Trophoblast cell (in vitro differentiated cells and primary cell): Measurements from ENCODE around the gene DCC.

Experiments used
- DNase-seq, 2 donors: peaks; one replicate each; pipeline ENCODE4 v3.0.0-alpha.2; 2016
- H2AFZ ChIP-seq: 2 replicates; pipeline ENCODE4 v1.6.1; 2013; ENCODE audit warnings: low read length, moderate library complexity, mild to moderate bottlenecking; ENCODE audit not compliant: insufficient read depth, poor library complexity
- H2AK5ac ChIP-seq: 2 replicates; pipeline ENCODE4 v1.6.1; 2013; ENCODE audit warnings: mild to moderate bottlenecking, low read length
- H2BK120ac ChIP-seq: 2 replicates; pipeline ENCODE4 v1.6.1; 2013; ENCODE audit warnings: low read length, mild to moderate bottlenecking, moderate library complexity; ENCODE audit not compliant: insufficient read depth, poor library complexity
- H2BK12ac ChIP-seq: 2 replicates; pipeline ENCODE4 v1.6.1; 2013; ENCODE audit warnings: mild to moderate bottlenecking, low read length, moderate library complexity
- H2BK5ac ChIP-seq: 2 replicates; pipeline ENCODE4 v1.6.1; 2013; ENCODE audit warnings: low read length, low read depth, moderate library complexity, mild to moderate bottlenecking; ENCODE audit not compliant: poor library complexity
- H3K14ac ChIP-seq: 2 replicates; pipeline ENCODE4 v1.6.1; 2013; ENCODE audit warnings: mild to moderate bottlenecking, low read length
- H3K18ac ChIP-seq: 2 replicates; pipeline ENCODE4 v1.6.1; 2013; ENCODE audit warnings: mild to moderate bottlenecking, low read length
- H3K23ac ChIP-seq: 2 replicates; pipeline ENCODE4 v1.6.1; 2013; ENCODE audit warnings: low read length
- H3K27ac ChIP-seq: 2 replicates; pipeline ENCODE4 v1.5.1; 2013; ENCODE audit warnings: low read depth, mild to moderate bottlenecking, inconsistent platforms, low read length, moderate library complexity
- H3K27me3 ChIP-seq: 2 replicates; pipeline ENCODE4 v1.6.1; 2013; ENCODE audit warnings: inconsistent platforms, mild to moderate bottlenecking, low read length, moderate library complexity; ENCODE audit not compliant: insufficient read depth
- H3K36me3 ChIP-seq, 2 experiments: 1 replicate in 1 of 2; 2 replicates in 1 of 2; pipeline ENCODE4 v1.6.1; 2013; ENCODE audit warnings: low read length in 2 of 2, mild to moderate bottlenecking in 2 of 2, moderate library complexity in 1 of 2; ENCODE audit not compliant: insufficient read depth in 2 of 2, control insufficient read depth in 1 of 2
- H3K4ac ChIP-seq: 2 replicates; pipeline ENCODE4 v1.6.1; 2013; ENCODE audit warnings: low read depth, mild to moderate bottlenecking, low read length, moderate library complexity
- H3K4me1 ChIP-seq, 2 experiments: 1 replicate in 1 of 2; 2 replicates in 1 of 2; pipeline ENCODE4 v1.6.1; 2013; ENCODE audit warnings: low read length in 2 of 2, mild to moderate bottlenecking in 2 of 2, moderate library complexity in 1 of 2; ENCODE audit not compliant: insufficient read depth in 2 of 2, control insufficient read depth in 1 of 2
- H3K4me2 ChIP-seq: 2 replicates; pipeline ENCODE4 v1.6.1; 2013; ENCODE audit warnings: inconsistent platforms, mild to moderate bottlenecking, low read length, moderate library complexity
- H3K4me3 ChIP-seq: 2 replicates; pipeline ENCODE4 v1.5.1; 2013; ENCODE audit warnings: mild to moderate bottlenecking, low read depth, low read length, inconsistent platforms
- H3K79me1 ChIP-seq: one replicate; pipeline ENCODE4 v1.6.1; 2013; ENCODE audit warnings: low read length
- H3K79me2 ChIP-seq: 2 replicates; pipeline ENCODE4 v1.6.1; 2013; ENCODE audit warnings: low read length, mild to moderate bottlenecking; ENCODE audit not compliant: control insufficient read depth, insufficient read depth, poor library complexity
- H3K9ac ChIP-seq: 2 replicates; pipeline ENCODE4 v1.6.1; 2013; ENCODE audit warnings: mild to moderate bottlenecking, low read length
- H3K9me3 ChIP-seq: 2 replicates; pipeline ENCODE4 v1.6.1; 2013; ENCODE audit warnings: low read depth, mild to moderate bottlenecking, control low read depth, inconsistent platforms, low read length; ENCODE audit not compliant: insufficient read depth
- H4K12ac ChIP-seq: 2 replicates; pipeline ENCODE4 v1.6.1; 2013; ENCODE audit warnings: low read depth, mild to moderate bottlenecking, low read length, moderate library complexity
- H4K8ac ChIP-seq: 2 replicates; pipeline ENCODE4 v1.6.1; 2013; ENCODE audit warnings: low read depth, mild to moderate bottlenecking, low read length, moderate library complexity
- H4K91ac ChIP-seq: one replicate; pipeline ENCODE4 v1.6.1; 2013; ENCODE audit warnings: low read depth, mild to moderate bottlenecking, low read length, moderate library complexity
- WGBS: extraction: QIAGEN DNeasy Blood & Tissue Kit; methylation state at CpG from one replicate; pipeline ENCODE4 v1.1.7; 2013; ENCODE audit warnings: missing lambda C conversion rate; ENCODE audit not compliant: insufficient read length, insufficient coverage; ENCODE audit errors: extremely low coverage; 5-methylcytosine and 5-hydroxymethylcytosine counted together

DCC gene

DNA sequence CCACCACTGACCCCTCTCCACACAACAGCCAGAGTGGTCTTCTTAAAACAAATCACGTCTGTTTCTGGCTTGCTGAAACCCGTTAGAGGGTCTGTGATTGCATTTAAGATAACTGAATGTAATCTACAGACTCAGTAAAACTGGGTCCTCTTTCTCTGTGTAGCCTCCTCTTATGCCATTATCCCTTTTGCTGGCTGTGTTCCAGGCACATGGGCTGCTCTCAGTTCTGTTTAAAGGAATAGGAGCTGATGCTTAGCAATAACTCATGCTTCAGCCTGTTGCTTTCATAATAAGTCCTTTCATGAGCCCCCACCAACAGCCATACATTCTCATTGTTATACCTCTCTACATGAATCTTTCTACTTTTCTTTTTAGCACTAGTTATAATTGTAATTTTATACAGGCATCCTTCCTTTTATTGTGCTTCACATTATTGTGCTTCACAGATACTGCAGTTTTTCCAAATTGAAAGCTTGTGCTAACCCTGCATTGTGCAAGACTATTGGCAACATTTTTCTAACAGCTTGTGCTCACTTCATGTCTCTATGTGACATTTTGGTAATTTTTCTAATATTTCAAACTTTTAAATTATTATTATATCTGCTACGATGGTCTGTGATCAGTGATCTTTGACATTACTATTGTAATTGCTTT, 1101.9 kb downstream of the DCC start:
- no peak overlapping the region for H2BK12ac ChIP-seq
- H3K14ac ChIP-seq: no peak overlapping the region
- no peaks in the 10 kb centered on the region for H3K36me3 ChIP-seq
- no peak overlapping the region for H3K27ac ChIP-seq
- H4K12ac ChIP-seq: no peak overlapping the region
- no peaks in the 10 kb centered on the region for H3K4me1 ChIP-seq
- no peak overlapping the region for H3K18ac ChIP-seq
- H3K9me3 ChIP-seq: no peaks in the 10 kb centered on the region
- H2BK120ac ChIP-seq: no peak overlapping the region
- no peaks in the 10 kb centered on the region for H3K79me1 ChIP-seq
- H4K8ac ChIP-seq: no peak overlapping the region
- no peak overlapping the region for H3K4ac ChIP-seq
- no CpG with 5 or more reads among the region's 3 CpGs for WGBS
- H3K79me2 ChIP-seq: no peaks in the 10 kb centered on the region
- H4K91ac ChIP-seq: no peak overlapping the region
- no peak for DNase-seq
- no peak overlapping the region for H3K9ac ChIP-seq
- no peak overlapping the region for H3K4me3 ChIP-seq
- H2AFZ ChIP-seq: no peak overlapping the region
- no peak overlapping the region for H3K4me2 ChIP-seq
- no peak overlapping the region for H2AK5ac ChIP-seq
- H3K23ac ChIP-seq: no peak overlapping the region
- no peak overlapping the region for H2BK5ac ChIP-seq
- H3K27me3 ChIP-seq: no peaks in the 10 kb centered on the region

GRCh38 chr18:53442415-53442783, 1102.4 kb downstream of the DCC start:
- no CpG with 5 or more reads among the region's 3 CpGs for WGBS
- no peaks in the 10 kb centered on the region for H3K9me3 ChIP-seq

GRCh38 chr18:53443336-53443735, 1103.3 kb downstream of the DCC start:
- no peak overlapping the region for H3K23ac ChIP-seq
- no peak overlapping the region for H3K27ac ChIP-seq
- no peaks in the 10 kb centered on the region for H3K36me3 ChIP-seq
- no peaks in the 10 kb centered on the region for H3K27me3 ChIP-seq
- H2BK12ac ChIP-seq: no peak overlapping the region
- H2BK5ac ChIP-seq: no peak overlapping the region
- no peaks in the 10 kb centered on the region for H3K9me3 ChIP-seq
- H3K18ac ChIP-seq: no peak overlapping the region
- no peaks in the 10 kb centered on the region for H3K79me2 ChIP-seq
- no peaks in the 10 kb centered on the region for H3K79me1 ChIP-seq
- DNase-seq: no peak
- no peak overlapping the region for H4K12ac ChIP-seq
- no peak overlapping the region for H3K4me3 ChIP-seq
- H4K8ac ChIP-seq: no peak overlapping the region
- WGBS: no CpG with 5 or more reads among the region's 2 CpGs
- H3K9ac ChIP-seq: no peak overlapping the region
- H3K4ac ChIP-seq: no peak overlapping the region
- no peak overlapping the region for H4K91ac ChIP-seq
- H2BK120ac ChIP-seq: no peak overlapping the region
- H3K14ac ChIP-seq: no peak overlapping the region
- no peak overlapping the region for H2AFZ ChIP-seq
- no peaks in the 10 kb centered on the region for H3K4me1 ChIP-seq
- no peak overlapping the region for H2AK5ac ChIP-seq
- no peak overlapping the region for H3K4me2 ChIP-seq

More at GRCh38 chr18:53442415-53442783, 1102.4 kb downstream of the DCC start:
- no peak overlapping the region for H2BK120ac ChIP-seq
- H3K36me3 ChIP-seq: no peaks in the 10 kb centered on the region
- no peak overlapping the region for H2AK5ac ChIP-seq
- H3K4ac ChIP-seq: no peak overlapping the region
- no peak for DNase-seq
- no peak overlapping the region for H4K12ac ChIP-seq
- H3K9ac ChIP-seq: no peak overlapping the region
- no peaks in the 10 kb centered on the region for H3K4me1 ChIP-seq
- no peak overlapping the region for H2BK12ac ChIP-seq
- H2BK5ac ChIP-seq: no peak overlapping the region
- no peak overlapping the region for H4K8ac ChIP-seq
- H3K27ac ChIP-seq: no peak overlapping the region
- no peaks in the 10 kb centered on the region for H3K79me2 ChIP-seq
- H3K14ac ChIP-seq: no peak overlapping the region
- no peak overlapping the region for H4K91ac ChIP-seq
- no peak overlapping the region for H3K4me3 ChIP-seq
- H3K27me3 ChIP-seq: no peaks in the 10 kb centered on the region
- no peaks in the 10 kb centered on the region for H3K79me1 ChIP-seq
- no peak overlapping the region for H2AFZ ChIP-seq
- H3K23ac ChIP-seq: no peak overlapping the region
- H3K18ac ChIP-seq: no peak overlapping the region
- no peak overlapping the region for H3K4me2 ChIP-seq

GRCh38 chr18:53443831-53444230, 1103.8 kb downstream of the DCC start:
- Histone ChIP-seq H3K18ac (no peak overlapping the region), H3K4me3 (no peak overlapping the region), H3K4ac (no peak overlapping the region), H4K12ac (no peak overlapping the region), H3K79me2 (no peaks in the 10 kb centered on the region), H2BK120ac (no peak overlapping the region), H2AK5ac (no peak overlapping the region), H2BK5ac (no peak overlapping the region), H4K8ac (no peak overlapping the region), H3K4me2 (no peak overlapping the region), H4K91ac (no peak overlapping the region), H3K23ac (no peak overlapping the region), H3K27me3 (no peaks in the 10 kb centered on the region), H3K14ac (no peak overlapping the region), H2AFZ (no peak overlapping the region), H3K4me1 (no peaks in the 10 kb centered on the region), H3K79me1 (no peaks in the 10 kb centered on the region), H3K36me3 (no peaks in the 10 kb centered on the region), H2BK12ac (no peak overlapping the region), H3K27ac (no peak overlapping the region), H3K9me3 (no peaks in the 10 kb centered on the region), H3K9ac (no peak overlapping the region)
- no CpG with 5 or more reads among the region's 4 CpGs for WGBS
- peak in 1 of 2 donors; percentile 61 for DNase-seq
